Large intestine (tissue), 3 donors: ENCODE measurements around the gene TJP1. TPM values are rescaled to one million over a fixed set of nuclear protein-coding genes. Genes with fewer than 3 reads are reported as not detected.

ENCODE experiments used
- DNase-seq, 2 donors: peaks; one replicate each; pipeline versions ENCODE4 v3.0.0 to v3.0.0-alpha.2; 2013
- H3K27ac ChIP-seq: one replicate; pipeline ENCODE4 v1.5.1; 2013; ENCODE audit warnings: low read length
- H3K27me3 ChIP-seq: 2 replicates; pipeline ENCODE4 v1.6.1; 2013; ENCODE audit warnings: low read length; ENCODE audit not compliant: control insufficient read depth, insufficient read depth
- H3K36me3 ChIP-seq: 2 replicates; pipeline ENCODE4 v1.6.1; 2013; ENCODE audit warnings: low read length; ENCODE audit not compliant: control insufficient read depth, insufficient read depth
- H3K4me1 ChIP-seq: one replicate; pipeline ENCODE4 v1.6.1; 2013; ENCODE audit warnings: low read length; ENCODE audit not compliant: control insufficient read depth, insufficient read depth
- H3K4me3 ChIP-seq: one replicate; pipeline ENCODE4 v1.5.1; 2013; ENCODE audit warnings: low read length
- H3K9me3 ChIP-seq: one replicate; pipeline ENCODE4 v1.6.1; 2013; ENCODE audit warnings: mild to moderate bottlenecking, low read depth, low read length, moderate library complexity; ENCODE audit not compliant: control insufficient read depth
- WGBS: methylation state at CpG from one replicate; pipeline ENCODE4 v1.1.5; 2013; ENCODE audit warnings: low lambda C conversion rate; ENCODE audit not compliant: insufficient coverage; 5-methylcytosine and 5-hydroxymethylcytosine counted together
- polyA plus RNA-seq: library from polyadenylated mRNA; unstranded; fragments of 120-200 nt; gene quantifications from one replicate; pipeline ENCODE4 v1.2.1, GENCODE V29; 2013

TJP1 gene
- polyA plus RNA-seq, 1 donor, result 62.9 TPM

GRCh38 chr15:29859973-29860715, 37.9 kb upstream of the TJP1 start:
- Histone ChIP-seq H3K27ac (no peak overlapping the region), H3K27me3 (no peaks in the 10 kb centered on the region), H3K4me1 (no peaks in the 10 kb centered on the region), H3K9me3 (no peaks in the 10 kb centered on the region), H3K36me3 (no peaks in the 10 kb centered on the region), H3K4me3 (no peak overlapping the region)
- 100% methylated on average over 1 of the region's 4 CpGs for WGBS
- no peak for DNase-seq

- Histone ChIP-seq H3K4me1 (no peaks in the 10 kb centered on the region), H3K27ac (no peak overlapping the region), H3K27me3 (no peaks in the 10 kb centered on the region), H3K9me3 (no peaks in the 10 kb centered on the region), H3K36me3 (no peaks in the 10 kb centered on the region), H3K4me3 (no peak overlapping the region)
- no CpG with 5 or more reads among the region's 4 CpGs for WGBS
- DNase-seq, result no peak
Observed at GRCh38 chr15:29859293-29859692, 37.0 kb upstream of the TJP1 start.

- H3K4me3 ChIP-seq, result no peak overlapping the region
- no peak for DNase-seq
- no peaks in the 10 kb centered on the region for H3K9me3 ChIP-seq
- no peaks in the 10 kb centered on the region for H3K4me1 ChIP-seq
- 88% methylated on average over 3 of the region's 5 CpGs for WGBS
- H3K27ac ChIP-seq, result no peak overlapping the region
- H3K36me3 ChIP-seq, result no peaks in the 10 kb centered on the region
- no peaks in the 10 kb centered on the region for H3K27me3 ChIP-seq
Observed at GRCh38 chr15:29857221-29857789, 35.0 kb upstream of the TJP1 start.

- no peak overlapping the region for H3K27ac ChIP-seq
- no peaks in the 10 kb centered on the region for H3K27me3 ChIP-seq
- H3K9me3 ChIP-seq, result no peaks in the 10 kb centered on the region
- no peaks in the 10 kb centered on the region for H3K36me3 ChIP-seq
- H3K4me3 ChIP-seq, result no peak overlapping the region
- no peaks in the 10 kb centered on the region for H3K4me1 ChIP-seq
- no CpG with 5 or more reads among the region's 6 CpGs for WGBS
- no peak for DNase-seq
Observed at GRCh38 chr15:29854413-29854812, 32.1 kb upstream of the TJP1 start.

- Histone ChIP-seq H3K4me1 (no peaks in the 10 kb centered on the region), H3K36me3 (no peaks in the 10 kb centered on the region), H3K27me3 (no peaks in the 10 kb centered on the region), H3K9me3 (no peaks in the 10 kb centered on the region), H3K4me3 (no peak overlapping the region), H3K27ac (no peak overlapping the region)
- DNase-seq, result no peak
- no CpG with 5 or more reads among the region's 8 CpGs for WGBS
Observed at GRCh38 chr15:29853211-29853987, 31.1 kb upstream of the TJP1 start.

GRCh38 chr15:29852201-29852600, 29.9 kb upstream of the TJP1 start:
- no peak for DNase-seq
- WGBS, result 100% methylated on average over 1 of the region's 3 CpGs
- Histone ChIP-seq H3K4me1 (no peaks in the 10 kb centered on the region), H3K4me3 (no peak overlapping the region), H3K27me3 (no peaks in the 10 kb centered on the region), H3K9me3 (peaks cover 4% of the 10 kb centered on the region), H3K36me3 (no peaks in the 10 kb centered on the region), H3K27ac (no peak overlapping the region)

- DNase-seq, result no peak
- no CpG with 5 or more reads among the region's 7 CpGs for WGBS
- Histone ChIP-seq H3K4me1 (no peaks in the 10 kb centered on the region), H3K36me3 (no peaks in the 10 kb centered on the region), H3K27ac (no peak overlapping the region), H3K27me3 (no peaks in the 10 kb centered on the region), H3K9me3 (peaks cover 5% of the 10 kb centered on the region), H3K4me3 (no peak overlapping the region)
Observed at GRCh38 chr15:29849716-29850115, 27.4 kb upstream of the TJP1 start.

- no peaks in the 10 kb centered on the region for H3K4me1 ChIP-seq
- peaks cover 5% of the 10 kb centered on the region for H3K9me3 ChIP-seq
- no peak overlapping the region for H3K27ac ChIP-seq
- no peak overlapping the region for H3K4me3 ChIP-seq
- no peak for DNase-seq
- H3K36me3 ChIP-seq, result no peaks in the 10 kb centered on the region
- no CpG with 5 or more reads among the region's 1 CpG for WGBS
- H3K27me3 ChIP-seq, result no peaks in the 10 kb centered on the region
Observed at GRCh38 chr15:29849218-29849617, 26.9 kb upstream of the TJP1 start.

GRCh38 chr15:29844290-29844903, 22.1 kb upstream of the TJP1 start:
- no peaks in the 10 kb centered on the region for H3K27me3 ChIP-seq
- 100% methylated on average over 1 of the region's 5 CpGs for WGBS
- H3K27ac ChIP-seq, result no peak overlapping the region
- H3K4me3 ChIP-seq, result no peak overlapping the region
- no peaks in the 10 kb centered on the region for H3K36me3 ChIP-seq
- no peak for DNase-seq
- H3K9me3 ChIP-seq, result peaks cover 5% of the 10 kb centered on the region
- H3K4me1 ChIP-seq, result no peaks in the 10 kb centered on the region

- Histone ChIP-seq H3K4me3 (no peak overlapping the region), H3K9me3 (peaks cover 2% of the 10 kb centered on the region), H3K36me3 (no peaks in the 10 kb centered on the region), H3K27ac (no peak overlapping the region), H3K4me1 (no peaks in the 10 kb centered on the region), H3K27me3 (no peaks in the 10 kb centered on the region)
- no peak for DNase-seq
- no CpG with 5 or more reads among the region's 5 CpGs for WGBS
Observed at GRCh38 chr15:29842290-29842689, 20.0 kb upstream of the TJP1 start.
